Sigmoid colon (tissue), 4 donors: Measurements from ENCODE around the gene CARD19.

Experiments used
- CTCF ChIP-seq, 4 experiments: fragments of 450-650 bp in 3 of 4; fragments of 200-600 bp in 1 of 4; IDR thresholded peaks; one replicate each; pipeline ENCODE4 v1.5.1; 2016 to 2019; ENCODE audit warnings: antibody characterized with exemption in 4 of 4, mild to moderate bottlenecking in 3 of 4, moderate library complexity in 2 of 4
- EP300 ChIP-seq, 4 donors: sonication (generic); formaldehyde crosslinking; IDR thresholded peaks; one replicate each; pipeline ENCODE4 v1.6.1; 2017; ENCODE audit warnings: antibody characterized with exemption in 4 of 4
- POLR2A ChIP-seq, 2 donors: fragments of 450-650 bp; IDR thresholded peaks; one replicate each; pipeline ENCODE4 v1.6.1; 2016; ENCODE audit warnings: antibody characterized with exemption in 2 of 2, mild to moderate bottlenecking in 2 of 2, moderate library complexity in 2 of 2
- POLR2AphosphoS5 ChIP-seq, 4 donors: sonication (generic); formaldehyde crosslinking; IDR thresholded peaks; one replicate each; pipeline ENCODE4 v1.6.1; 2017; ENCODE audit warnings: antibody characterized with exemption in 4 of 4

- no peak for TF ChIP-seq CTCF (IDR thresholded peaks at IDR 0.05)
- no peak for TF ChIP-seq POLR2A (IDR thresholded peaks at IDR 0.05)
- TF ChIP-seq POLR2AphosphoS5 (IDR thresholded peaks at IDR 0.05), result no peak
- no peak for TF ChIP-seq EP300 (IDR thresholded peaks at IDR 0.05)
Observed at GRCh38 chr9:93111001-93111370, 15.0 kb downstream of the CARD19 start.
